ENCODE data around the gene SMC3.

Gene SMC3

DNA sequence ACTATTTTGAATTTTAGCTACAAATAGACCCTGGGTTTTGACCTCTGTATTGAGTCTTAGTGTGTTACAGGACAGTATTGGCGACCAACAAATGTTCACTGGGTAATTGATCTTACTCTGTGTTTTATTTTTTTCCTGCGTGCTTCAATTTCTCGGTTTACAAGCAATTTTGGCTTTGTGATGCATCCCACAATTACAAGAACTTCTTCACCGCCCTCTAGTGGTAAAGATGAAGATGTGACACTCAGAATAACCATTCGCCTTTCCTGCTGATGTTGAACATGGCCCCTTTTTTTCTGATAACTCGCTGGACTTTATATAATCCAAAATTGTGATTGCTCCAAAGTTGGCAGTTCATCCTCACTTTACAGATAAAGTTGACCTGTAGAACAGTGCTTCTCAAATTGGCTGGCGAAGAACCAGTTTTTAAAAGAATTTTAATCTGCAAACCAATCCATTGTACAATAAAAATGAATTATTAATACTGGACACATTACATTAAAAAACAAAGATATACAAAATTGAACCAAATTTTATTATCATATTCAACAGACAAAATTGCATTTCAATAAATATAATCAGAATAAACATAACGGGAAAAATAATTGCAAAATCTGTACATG lies 20.2 kb upstream of the SMC3 start:
- 12% methylated on average over 7 of the region's 8 CpGs for WGBS
- Histone ChIP-seq H3K27ac (ENCODE audit: low read depth, low read length) (no peak overlapping the region), H3K27me3 (ENCODE audit: insufficient read depth, low read length) (no peaks in the 10 kb centered on the region), H3K4me3 (ENCODE audit: low read length) (no peak overlapping the region), H3K9me3 (ENCODE audit: insufficient read depth, low read depth, low read length) (no peaks in the 10 kb centered on the region), H3K9ac (ENCODE audit: low read depth, low read length) (no peak overlapping the region), H3K36me3 (ENCODE audit: insufficient read depth, low read length) (no peaks in the 10 kb centered on the region), H3K4me1 (ENCODE audit: insufficient read depth, low read length) (no peaks in the 10 kb centered on the region)

DNA sequence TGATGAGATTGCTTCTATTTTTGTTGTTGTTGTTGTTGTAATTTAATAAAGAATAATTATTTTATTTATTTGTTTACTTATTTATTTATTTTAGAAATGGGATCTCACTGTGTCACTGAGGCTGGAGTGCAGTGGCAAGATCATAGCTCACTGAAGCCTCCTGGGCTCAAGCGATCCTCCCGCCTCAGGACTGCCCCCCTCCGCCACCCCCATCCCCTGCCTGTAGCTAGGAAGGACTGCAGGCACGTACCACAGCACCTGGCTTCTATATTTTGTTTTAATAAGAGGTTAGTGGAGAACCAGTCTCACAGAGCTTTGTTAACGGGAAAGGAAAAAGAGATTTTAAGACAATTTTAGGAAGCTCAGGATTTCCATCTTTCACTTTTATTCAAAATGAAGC lies 19.5 kb upstream of the SMC3 start:
- Histone ChIP-seq H3K9ac (ENCODE audit: low read depth, low read length) (no peak overlapping the region), H3K4me3 (ENCODE audit: low read length) (no peak overlapping the region), H3K27ac (ENCODE audit: low read depth, low read length) (no peak overlapping the region), H3K9me3 (ENCODE audit: insufficient read depth, low read depth, low read length) (no peaks in the 10 kb centered on the region), H3K27me3 (ENCODE audit: insufficient read depth, low read length) (no peaks in the 10 kb centered on the region), H3K36me3 (ENCODE audit: insufficient read depth, low read length) (no peaks in the 10 kb centered on the region), H3K4me1 (ENCODE audit: insufficient read depth, low read length) (no peaks in the 10 kb centered on the region)
- WGBS = 47% methylated on average over 3 of the region's 5 CpGs

DNA sequence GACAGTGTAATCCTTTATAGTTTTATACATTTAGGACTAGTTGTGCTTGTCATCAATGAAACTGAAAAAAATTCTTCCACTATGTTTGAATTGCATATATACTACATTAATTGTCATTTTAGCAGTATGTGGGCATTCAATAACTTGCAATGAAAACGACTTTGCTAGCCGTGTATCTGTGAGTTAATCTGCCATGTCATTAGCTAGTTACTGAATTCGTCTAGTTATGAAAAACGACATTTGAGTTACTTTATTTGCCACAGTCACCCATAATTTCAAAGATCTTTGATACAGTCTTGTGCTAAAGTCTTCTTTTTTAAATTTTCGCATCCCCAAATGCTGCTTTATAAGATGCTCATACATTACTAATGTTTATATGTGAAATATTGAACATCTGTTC lies 18.3 kb upstream of the SMC3 start:
- H3K4me3 ChIP-seq (ENCODE audit: low read length) = no peak overlapping the region
- H3K9ac ChIP-seq (ENCODE audit: low read depth, low read length) = no peak overlapping the region
- WGBS = 88% methylated on average over 4 of the region's 5 CpGs
- H3K27me3 ChIP-seq (ENCODE audit: insufficient read depth, low read length) = no peaks in the 10 kb centered on the region
- peaks cover 8% of the 10 kb centered on the region for H3K4me1 ChIP-seq (ENCODE audit: insufficient read depth, low read length)
- H3K9me3 ChIP-seq (ENCODE audit: insufficient read depth, low read depth, low read length) = no peaks in the 10 kb centered on the region
- H3K27ac ChIP-seq (ENCODE audit: low read depth, low read length) = no peak overlapping the region
- H3K36me3 ChIP-seq (ENCODE audit: insufficient read depth, low read length) = no peaks in the 10 kb centered on the region

DNA sequence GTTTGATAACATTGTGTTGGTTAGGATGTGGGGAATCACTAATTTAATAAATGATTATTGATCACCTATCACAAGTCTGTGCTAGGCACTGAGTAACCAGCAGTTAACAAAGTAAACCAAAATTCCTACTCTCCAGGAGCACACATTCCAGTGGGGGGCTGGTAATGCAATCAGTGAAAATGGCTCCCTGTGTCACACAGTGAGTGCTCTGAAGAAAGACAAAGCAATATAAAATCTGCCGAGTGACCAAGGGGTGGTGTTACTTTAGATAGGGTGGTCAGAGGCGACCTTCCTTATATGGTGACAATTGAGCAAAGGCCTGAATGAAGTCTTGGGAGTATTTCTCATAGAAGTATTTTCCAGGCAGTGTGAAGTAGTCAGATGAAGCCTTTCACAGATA lies 13.6 kb upstream of the SMC3 start:
- no peak overlapping the region for H3K4me3 ChIP-seq (ENCODE audit: low read length)
- H3K36me3 ChIP-seq (ENCODE audit: insufficient read depth, low read length) = no peaks in the 10 kb centered on the region
- no peaks in the 10 kb centered on the region for H3K9me3 ChIP-seq (ENCODE audit: insufficient read depth, low read depth, low read length)
- WGBS = 10% methylated on average over 2 of the region's 2 CpGs
- H3K9ac ChIP-seq (ENCODE audit: low read depth, low read length) = peak overlapping the region; percentile 23; the same call in 1 of the 2 replicates
- peaks cover 21% of the 10 kb centered on the region for H3K4me1 ChIP-seq (ENCODE audit: insufficient read depth, low read length)
- peak overlapping the region; percentile 53 for H3K27ac ChIP-seq (ENCODE audit: low read depth, low read length)
- no peaks in the 10 kb centered on the region for H3K27me3 ChIP-seq (ENCODE audit: insufficient read depth, low read length)

DNA sequence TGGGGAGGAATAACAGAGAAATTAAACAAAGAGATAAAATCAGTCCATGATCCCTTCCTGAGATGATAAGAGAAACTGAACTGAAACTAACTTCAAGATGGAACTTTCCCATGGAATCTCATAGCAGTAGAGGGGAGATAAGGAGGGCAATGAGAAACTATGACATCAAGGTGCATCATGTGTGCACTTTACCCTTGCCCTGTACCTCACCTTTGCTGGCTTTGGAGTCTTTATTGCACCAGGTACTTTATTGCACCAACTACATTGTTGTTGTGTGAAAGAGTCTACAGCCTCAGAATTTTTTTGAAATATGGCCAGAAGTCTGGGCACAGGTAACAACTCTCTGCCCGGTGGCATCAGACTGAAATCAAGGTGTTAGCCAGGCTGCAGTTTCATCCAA lies 11.2 kb upstream of the SMC3 start:
- WGBS = 83% methylated on average over 1 of the region's 1 CpG

DNA sequence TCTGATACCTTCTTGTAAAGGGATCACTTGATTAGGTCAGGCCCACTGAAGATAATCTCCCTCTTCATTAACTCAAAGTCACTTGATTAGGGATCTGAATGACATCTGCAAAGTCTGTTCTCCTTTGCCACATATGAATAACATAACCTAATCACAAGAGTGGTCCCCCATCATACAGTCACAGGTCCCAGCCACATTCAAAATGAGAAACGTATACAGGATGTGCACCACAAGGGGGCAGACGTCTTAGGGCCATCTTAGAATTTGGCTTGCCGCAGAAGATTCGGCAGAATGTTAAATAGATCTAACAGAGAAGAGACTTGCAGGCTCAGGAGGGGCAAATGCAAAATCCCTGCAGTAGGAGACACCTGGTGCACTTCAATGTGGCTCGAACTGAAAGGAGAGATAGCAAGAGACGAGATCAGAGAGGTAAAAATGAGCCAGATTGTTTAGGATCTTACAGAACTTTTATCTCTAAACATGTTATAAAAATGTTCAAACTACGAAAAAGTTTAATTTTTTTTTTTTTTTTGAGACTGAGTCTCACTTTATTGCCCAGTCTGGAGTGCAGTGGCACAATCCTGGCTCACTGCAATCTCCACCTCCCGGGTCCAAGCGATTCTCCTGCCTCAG lies 10.4 kb upstream of the SMC3 start:
- 58% methylated on average over 9 of the region's 9 CpGs for WGBS
- Histone ChIP-seq H3K9ac (ENCODE audit: low read depth, low read length) (no peak overlapping the region), H3K36me3 (ENCODE audit: insufficient read depth, low read length) (no peaks in the 10 kb centered on the region), H3K27me3 (ENCODE audit: insufficient read depth, low read length) (no peaks in the 10 kb centered on the region), H3K9me3 (ENCODE audit: insufficient read depth, low read depth, low read length) (no peaks in the 10 kb centered on the region), H3K27ac (ENCODE audit: low read depth, low read length) (no peak overlapping the region), H3K4me3 (ENCODE audit: low read length) (no peak overlapping the region), H3K4me1 (ENCODE audit: insufficient read depth, low read length) (peaks cover 21% of the 10 kb centered on the region)

More for the DNA sequence above, 11.2 kb upstream of the SMC3 start:
- Histone ChIP-seq H3K27ac (ENCODE audit: low read depth, low read length) (no peak overlapping the region), H3K4me3 (ENCODE audit: low read length) (no peak overlapping the region), H3K9me3 (ENCODE audit: insufficient read depth, low read depth, low read length) (no peaks in the 10 kb centered on the region), H3K36me3 (ENCODE audit: insufficient read depth, low read length) (no peaks in the 10 kb centered on the region), H3K4me1 (ENCODE audit: insufficient read depth, low read length) (peaks cover 21% of the 10 kb centered on the region), H3K9ac (ENCODE audit: low read depth, low read length) (no peak overlapping the region), H3K27me3 (ENCODE audit: insufficient read depth, low read length) (no peaks in the 10 kb centered on the region)

DNA sequence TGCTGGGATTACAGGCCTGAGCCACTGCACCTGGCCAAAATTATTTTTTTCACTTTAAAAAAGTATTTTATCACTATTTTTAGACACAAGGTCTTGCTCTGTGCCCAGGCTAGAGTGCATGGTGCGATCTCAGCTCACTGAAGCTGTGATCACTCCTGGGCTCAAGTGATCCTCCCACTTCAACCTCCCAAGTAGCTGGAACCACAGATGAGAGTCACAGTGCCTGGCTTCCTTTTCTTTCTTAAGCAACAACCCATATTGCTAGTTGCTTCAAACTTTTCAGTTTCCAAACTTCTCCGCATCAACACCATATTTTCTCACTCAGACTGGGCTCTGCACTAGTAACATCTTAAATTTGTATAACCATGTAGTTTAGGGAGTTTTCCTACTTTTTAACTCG lies 9.5 kb upstream of the SMC3 start:
- Histone ChIP-seq H3K36me3 (ENCODE audit: insufficient read depth, low read length) (no peaks in the 10 kb centered on the region), H3K4me3 (ENCODE audit: low read length) (no peak overlapping the region), H3K9ac (ENCODE audit: low read depth, low read length) (no peak overlapping the region), H3K27ac (ENCODE audit: low read depth, low read length) (no peak overlapping the region), H3K9me3 (ENCODE audit: insufficient read depth, low read depth, low read length) (no peaks in the 10 kb centered on the region), H3K4me1 (ENCODE audit: insufficient read depth, low read length) (peaks cover 21% of the 10 kb centered on the region), H3K27me3 (ENCODE audit: insufficient read depth, low read length) (no peaks in the 10 kb centered on the region)
- 96% methylated on average over 3 of the region's 3 CpGs for WGBS

DNA sequence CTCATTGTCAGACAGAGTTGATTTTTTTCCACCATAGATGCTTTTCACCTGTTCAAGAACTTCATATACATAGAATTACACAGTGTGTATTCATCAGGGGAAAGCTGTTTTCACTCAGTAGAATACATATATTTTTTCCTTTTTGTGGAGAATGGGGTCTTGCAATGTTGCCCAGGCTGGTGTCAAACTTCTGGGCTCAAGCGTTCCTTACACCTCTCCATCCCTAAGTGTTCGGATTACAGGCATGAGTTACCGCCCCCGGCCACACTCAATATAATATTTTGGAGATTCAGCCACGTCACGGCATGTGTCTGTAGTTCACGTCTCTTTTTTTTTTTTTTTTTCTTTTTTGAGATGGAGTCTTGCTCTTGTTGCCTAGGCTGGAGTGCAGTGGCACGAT lies 7.5 kb upstream of the SMC3 start:
- Histone ChIP-seq H3K4me3 (ENCODE audit: low read length) (no peak overlapping the region), H3K27me3 (ENCODE audit: insufficient read depth, low read length) (no peaks in the 10 kb centered on the region), H3K4me1 (ENCODE audit: insufficient read depth, low read length) (peaks cover 5% of the 10 kb centered on the region; the same call in 1 of the 2 replicates), H3K36me3 (ENCODE audit: insufficient read depth, low read length) (no peaks in the 10 kb centered on the region), H3K27ac (ENCODE audit: low read depth, low read length) (no peak overlapping the region), H3K9ac (ENCODE audit: low read depth, low read length) (no peak overlapping the region), H3K9me3 (ENCODE audit: insufficient read depth, low read depth, low read length) (no peaks in the 10 kb centered on the region)
- 94% methylated on average over 8 of the region's 8 CpGs for WGBS

DNA sequence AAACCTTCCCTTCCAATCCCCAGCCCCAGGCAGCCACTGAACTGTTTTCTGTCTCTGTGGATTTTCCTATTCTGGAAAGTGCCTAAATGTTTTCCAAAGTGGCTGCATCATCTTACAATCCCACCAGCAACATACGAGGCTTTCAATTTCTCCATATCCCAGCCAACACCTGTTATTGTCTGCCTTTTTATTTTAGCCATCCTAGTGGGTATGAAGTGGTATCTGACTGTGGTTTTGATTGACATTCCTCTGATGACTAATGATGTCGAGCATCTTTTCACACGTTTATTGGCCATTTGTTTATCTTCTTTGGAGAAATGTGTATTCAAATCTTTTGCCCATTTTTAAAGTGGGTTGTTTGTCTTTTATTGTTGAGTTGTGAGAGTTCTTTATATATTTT lies 6.2 kb upstream of the SMC3 start:
- 91% methylated on average over 3 of the region's 3 CpGs for WGBS
- H3K4me3 ChIP-seq (ENCODE audit: low read length) = no peak overlapping the region

DNA sequence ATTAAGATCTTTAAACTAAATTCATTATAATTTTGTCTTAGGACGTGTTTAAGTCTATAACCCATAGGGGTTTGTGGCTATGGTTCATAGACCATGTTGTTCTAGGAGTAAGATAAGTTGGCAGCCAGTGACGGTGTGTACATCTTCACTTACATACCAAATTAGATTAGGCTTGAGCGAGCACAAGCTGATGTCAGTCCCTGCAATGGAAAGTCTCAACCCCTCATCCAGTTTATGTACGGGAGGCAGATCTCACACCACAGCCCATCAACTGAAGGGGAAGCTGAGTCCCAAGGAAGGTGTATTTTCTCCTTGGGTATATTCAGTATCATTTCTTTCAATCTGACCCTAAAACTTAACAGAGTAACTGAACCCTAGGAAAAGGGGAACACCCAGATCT lies 5.1 kb upstream of the SMC3 start:
- WGBS = 98% methylated on average over 3 of the region's 4 CpGs
- Histone ChIP-seq H3K9me3 (ENCODE audit: insufficient read depth, low read depth, low read length) (no peaks in the 10 kb centered on the region), H3K4me1 (ENCODE audit: insufficient read depth, low read length) (peaks cover 6% of the 10 kb centered on the region)

More for the DNA sequence above, 6.2 kb upstream of the SMC3 start:
- Histone ChIP-seq H3K4me1 (ENCODE audit: insufficient read depth, low read length) (no peaks in the 10 kb centered on the region), H3K27me3 (ENCODE audit: insufficient read depth, low read length) (no peaks in the 10 kb centered on the region), H3K27ac (ENCODE audit: low read depth, low read length) (no peak overlapping the region), H3K36me3 (ENCODE audit: insufficient read depth, low read length) (no peaks in the 10 kb centered on the region), H3K9ac (ENCODE audit: low read depth, low read length) (no peak overlapping the region), H3K9me3 (ENCODE audit: insufficient read depth, low read depth, low read length) (no peaks in the 10 kb centered on the region)

DNA sequence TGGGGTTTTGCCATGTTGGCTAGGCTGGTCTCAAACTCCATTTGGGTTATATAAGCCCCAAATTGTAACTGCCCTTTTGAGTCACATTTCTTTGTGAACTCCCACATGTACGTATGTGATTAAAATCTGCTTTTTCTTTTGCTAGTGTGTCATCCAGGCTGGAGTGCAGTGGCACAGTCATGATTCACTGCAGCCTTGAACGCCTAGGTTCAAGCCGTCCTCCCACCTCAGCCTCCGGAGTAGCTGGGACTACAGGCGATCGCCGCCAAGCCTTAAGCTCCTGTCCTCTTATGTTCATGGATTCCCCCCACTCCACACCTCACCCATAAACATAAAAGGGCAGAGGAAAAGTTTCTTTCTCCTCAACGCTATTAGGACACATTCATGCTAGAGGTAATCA lies 4.4 kb upstream of the SMC3 start:
- Histone ChIP-seq H3K27ac (ENCODE audit: low read depth, low read length) (no peak overlapping the region), H3K9ac (ENCODE audit: low read depth, low read length) (no peak overlapping the region), H3K4me3 (ENCODE audit: low read length) (no peak overlapping the region), H3K36me3 (ENCODE audit: insufficient read depth, low read length) (no peaks in the 10 kb centered on the region), H3K4me1 (ENCODE audit: insufficient read depth, low read length) (peaks cover 6% of the 10 kb centered on the region), H3K27me3 (ENCODE audit: insufficient read depth, low read length) (no peaks in the 10 kb centered on the region), H3K9me3 (ENCODE audit: insufficient read depth, low read depth, low read length) (no peaks in the 10 kb centered on the region)
- WGBS = 96% methylated on average over 7 of the region's 8 CpGs

More for the DNA sequence above, 5.1 kb upstream of the SMC3 start:
- Histone ChIP-seq H3K27ac (ENCODE audit: low read depth, low read length) (no peak overlapping the region), H3K36me3 (ENCODE audit: insufficient read depth, low read length) (no peaks in the 10 kb centered on the region), H3K27me3 (ENCODE audit: insufficient read depth, low read length) (no peaks in the 10 kb centered on the region), H3K9ac (ENCODE audit: low read depth, low read length) (no peak overlapping the region), H3K4me3 (ENCODE audit: low read length) (no peak overlapping the region)
